Stimulated activated CD8-positive, alpha-beta memory T cell treated with anti-CD3 and anti-CD28 coated beads, Interleukin-12 subunit alpha, Interleukin-12 subunit beta, amount 100 ng/mL, for 4 hours (primary cell): ENCODE data around the gene CDC20B.
"Not testable (repeated sequence)": the region's sequence is repeated elsewhere in the genome, so short reads cannot be mapped to it uniquely, and the experiment has no call there.

Experiments used
- DNase-seq: peaks from one replicate; pipeline ENCODE4 v3.0.0-alpha.2; 2020; ENCODE audit warnings: low read depth

CDC20B gene

DNA sequence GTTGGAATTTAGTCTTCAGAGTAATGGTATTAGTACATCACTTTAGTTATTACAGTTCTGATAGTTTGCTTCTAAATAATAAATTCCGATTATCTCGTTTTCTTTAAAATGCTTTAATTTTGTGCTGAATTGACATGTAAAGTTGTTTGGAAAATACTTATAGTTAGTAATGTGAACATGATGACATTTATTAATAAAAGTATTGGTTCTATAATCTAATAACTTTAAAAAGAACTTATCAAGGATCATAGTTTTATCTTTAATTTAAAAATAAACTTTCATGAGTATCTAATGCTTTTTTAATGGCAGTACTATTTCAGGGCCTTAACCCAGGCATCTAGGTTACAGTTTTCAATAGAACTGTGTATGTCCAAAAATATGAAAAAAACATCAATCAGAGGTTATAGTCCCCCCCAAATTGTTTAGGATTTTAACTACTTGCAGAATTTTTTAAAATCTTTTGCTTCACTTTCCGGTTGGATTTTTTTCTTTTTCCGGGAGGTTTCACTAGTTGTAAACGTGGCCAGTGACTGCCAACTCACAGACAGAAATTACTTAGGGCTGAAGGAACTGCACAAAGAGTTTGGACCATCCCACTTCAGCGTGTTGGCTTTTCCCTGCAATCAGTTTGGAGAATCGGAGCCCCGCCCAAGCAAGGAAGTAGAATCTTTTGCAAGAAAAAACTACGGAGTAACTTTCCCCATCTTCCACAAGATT lies 12.3 kb downstream of the CDC20B start:
- no peak for DNase-seq

DNA sequence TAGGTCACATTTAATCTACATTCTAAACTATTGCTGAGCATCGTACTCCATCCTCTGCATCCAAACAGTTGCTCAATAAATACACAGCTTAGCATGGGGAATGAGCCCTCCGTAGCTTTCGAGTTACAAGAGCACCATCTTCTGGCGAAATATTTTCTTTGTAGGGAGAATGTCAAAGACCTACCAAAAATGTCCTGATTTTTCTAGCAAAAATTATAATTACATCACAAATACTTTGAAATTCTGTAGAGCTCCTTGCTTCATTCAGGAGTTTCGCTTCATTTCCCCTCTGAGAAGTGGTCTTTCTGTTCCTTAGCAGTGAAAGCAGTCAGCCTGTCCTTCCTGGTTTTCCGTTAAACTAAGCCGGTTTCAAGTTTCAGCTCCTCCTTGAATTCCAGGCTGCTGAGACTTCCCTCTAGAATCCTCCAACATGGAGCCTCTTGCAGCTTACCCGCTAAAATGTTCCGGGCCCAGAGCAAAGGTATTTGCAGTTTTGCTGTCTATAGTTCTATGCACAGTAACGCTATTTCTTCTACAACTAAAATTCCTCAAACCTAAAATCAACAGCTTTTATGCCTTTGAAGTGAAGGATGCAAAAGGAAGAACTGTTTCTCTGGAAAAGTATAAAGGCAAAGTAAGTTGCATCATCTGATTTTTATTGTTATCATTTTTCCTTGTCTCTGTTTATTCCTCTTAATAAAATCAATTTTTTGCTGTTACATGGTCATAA lies 13.0 kb downstream of the CDC20B start, which contains the start of gene GPX8:
TSS of gene GPX8 (plus strand) at position 409 of the 730 bp plus-strand sequence. CDS start at position 431, 22 bp downstream.
- DNase-seq, result no peak

DNA sequence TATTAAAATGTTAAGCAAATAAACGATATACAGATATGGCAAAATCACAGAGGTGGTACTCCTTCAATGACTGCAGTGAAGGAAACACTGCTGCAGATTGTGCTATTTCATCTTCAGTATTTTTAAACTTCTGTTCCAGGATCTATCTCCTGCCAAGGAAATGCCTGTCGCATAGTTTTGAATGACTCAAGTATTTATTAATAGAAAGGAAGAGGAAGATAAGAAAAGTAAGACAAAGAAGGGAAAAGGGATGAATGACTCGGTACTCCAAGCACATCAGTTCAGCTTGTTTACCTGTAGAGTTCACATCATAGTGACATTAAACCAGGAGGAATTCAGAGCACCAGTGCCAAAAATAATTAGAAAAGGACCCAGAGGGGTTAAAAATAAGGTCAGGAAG lies 18.1 kb downstream of the CDC20B start:
- DNase-seq, result no peak

DNA sequence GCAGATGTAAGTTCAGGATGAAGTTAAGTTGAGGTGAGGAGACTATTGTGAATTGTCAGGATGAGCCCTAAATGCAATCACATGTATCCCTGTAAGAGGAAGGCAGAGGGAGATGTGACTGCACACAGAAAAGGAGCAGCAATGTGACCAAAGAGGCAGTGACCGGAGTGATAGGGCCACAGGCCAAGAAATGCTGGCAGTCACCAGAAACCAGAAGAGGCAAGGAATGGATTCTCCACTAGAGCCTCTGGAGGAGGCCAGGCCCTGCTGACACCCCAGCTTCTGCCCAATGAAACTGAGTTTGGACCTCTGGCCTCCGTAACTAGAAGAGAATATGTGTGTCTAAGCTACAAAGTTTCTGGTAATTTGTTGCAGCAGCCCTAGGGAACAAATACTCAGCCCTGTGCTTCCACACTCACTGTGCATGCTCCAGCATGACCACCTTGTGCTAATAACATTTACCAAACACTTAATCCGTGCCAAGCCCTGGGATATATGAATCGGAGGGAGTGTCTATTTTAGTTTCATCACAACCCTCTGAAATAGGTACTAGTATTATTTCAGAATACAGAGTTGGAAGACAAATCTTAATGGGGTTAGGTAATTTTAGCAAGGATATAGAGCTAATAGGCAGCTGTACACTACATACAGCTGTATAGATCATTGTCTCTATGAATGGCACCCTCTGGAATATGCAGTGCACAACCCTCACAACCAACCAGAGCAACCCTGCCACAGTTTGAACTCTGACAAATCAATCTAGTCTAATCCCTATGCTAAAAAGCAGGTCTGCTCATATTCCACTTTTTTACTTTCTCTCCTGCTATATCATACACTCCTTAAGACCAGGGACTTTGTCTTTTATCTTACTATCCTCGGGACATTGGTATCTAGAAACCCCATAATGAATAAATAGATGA lies 20.8 kb downstream of the CDC20B start:
- DNase-seq, result no peak

DNA sequence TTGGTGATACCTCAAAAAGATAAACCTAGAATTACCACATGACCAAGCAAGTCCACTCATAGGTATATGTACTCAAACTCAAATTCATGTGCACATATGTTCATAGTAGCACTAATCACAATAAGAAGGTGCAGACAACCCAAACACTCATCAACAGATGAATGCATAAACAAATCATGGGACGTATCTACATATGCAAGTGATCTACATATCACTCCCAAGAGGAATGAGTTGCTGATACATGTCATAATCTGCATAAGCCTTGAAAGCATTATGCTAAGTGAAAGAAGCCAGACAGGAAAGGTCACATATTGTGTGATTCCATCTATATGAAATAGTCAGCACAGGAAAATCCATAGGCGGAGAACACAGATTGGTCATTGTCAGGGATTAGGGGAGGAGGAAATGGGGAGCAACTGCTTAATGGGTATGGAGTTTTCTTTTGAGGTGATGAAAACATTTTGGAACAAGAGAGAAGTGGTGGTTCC lies 23.6 kb downstream of the CDC20B start:
- no peak for DNase-seq

DNA sequence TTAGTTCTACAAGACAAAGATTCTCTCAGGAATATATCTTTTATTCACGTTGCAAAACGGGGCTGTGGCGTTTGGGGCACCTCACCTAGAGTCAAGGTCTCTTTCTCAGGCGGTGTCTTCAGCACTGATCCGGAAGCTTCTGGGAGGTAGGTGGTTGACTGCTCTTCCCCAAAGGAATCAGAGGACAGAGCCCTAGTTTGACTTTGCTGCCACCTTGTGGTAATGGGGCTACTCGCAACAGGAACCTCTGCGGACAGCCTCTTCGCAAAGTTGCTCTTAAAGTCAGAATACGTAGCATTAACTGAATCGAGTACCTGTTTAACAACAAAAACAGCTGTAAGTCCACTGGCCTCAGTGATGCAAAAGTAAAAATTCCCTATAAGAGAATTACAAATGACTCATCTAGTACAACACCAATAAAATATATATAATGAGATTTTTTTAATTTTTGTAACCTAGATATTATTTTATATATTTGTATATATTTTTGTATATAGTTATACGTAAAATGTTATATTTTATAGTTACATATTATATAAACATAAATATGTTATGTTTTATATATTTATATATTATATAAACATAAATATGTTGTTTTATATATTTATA lies 26.3 kb downstream of the CDC20B start:
- DNase-seq, result peak; percentile 68

DNA sequence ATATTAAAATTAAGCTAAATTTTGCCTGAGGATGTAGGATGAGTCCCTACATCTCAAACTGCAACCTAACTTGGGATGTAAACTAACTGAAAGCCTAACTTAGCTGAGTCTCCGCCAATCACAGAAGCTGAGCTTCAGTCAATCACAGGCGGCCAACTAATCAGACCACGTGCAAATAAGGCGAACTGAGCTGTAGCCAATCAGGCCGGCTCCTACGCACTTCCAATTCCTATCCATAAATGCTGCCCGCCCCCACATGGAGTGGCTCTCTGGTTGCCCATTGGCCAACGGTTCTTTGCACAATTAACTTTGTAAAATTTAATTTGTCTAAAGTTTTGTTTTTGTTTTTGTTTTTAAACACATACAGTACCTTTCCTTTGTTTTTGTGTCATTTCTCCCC lies 26.9 kb downstream of the CDC20B start:
- no peak for DNase-seq

DNA sequence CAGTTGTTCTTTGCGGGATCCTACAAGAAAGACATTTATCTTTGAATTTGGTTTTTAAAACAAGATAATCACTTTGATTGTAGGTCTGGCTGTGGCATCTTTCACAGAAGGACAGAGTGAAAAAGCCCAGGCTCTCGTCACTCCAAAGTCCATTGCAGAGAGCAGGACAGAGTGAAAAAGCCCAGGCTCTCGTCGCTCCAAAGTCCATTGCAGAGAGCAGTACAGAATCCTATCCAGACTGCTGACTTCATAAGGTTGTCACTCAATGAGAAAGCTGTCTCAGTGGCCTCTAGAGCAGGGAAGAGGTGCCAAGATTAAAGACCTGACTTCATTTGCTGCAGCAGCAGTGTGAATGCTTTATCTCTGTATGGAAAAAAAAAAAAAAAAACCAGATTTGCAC lies 29.4 kb downstream of the CDC20B start:
- DNase-seq, result no peak

DNA sequence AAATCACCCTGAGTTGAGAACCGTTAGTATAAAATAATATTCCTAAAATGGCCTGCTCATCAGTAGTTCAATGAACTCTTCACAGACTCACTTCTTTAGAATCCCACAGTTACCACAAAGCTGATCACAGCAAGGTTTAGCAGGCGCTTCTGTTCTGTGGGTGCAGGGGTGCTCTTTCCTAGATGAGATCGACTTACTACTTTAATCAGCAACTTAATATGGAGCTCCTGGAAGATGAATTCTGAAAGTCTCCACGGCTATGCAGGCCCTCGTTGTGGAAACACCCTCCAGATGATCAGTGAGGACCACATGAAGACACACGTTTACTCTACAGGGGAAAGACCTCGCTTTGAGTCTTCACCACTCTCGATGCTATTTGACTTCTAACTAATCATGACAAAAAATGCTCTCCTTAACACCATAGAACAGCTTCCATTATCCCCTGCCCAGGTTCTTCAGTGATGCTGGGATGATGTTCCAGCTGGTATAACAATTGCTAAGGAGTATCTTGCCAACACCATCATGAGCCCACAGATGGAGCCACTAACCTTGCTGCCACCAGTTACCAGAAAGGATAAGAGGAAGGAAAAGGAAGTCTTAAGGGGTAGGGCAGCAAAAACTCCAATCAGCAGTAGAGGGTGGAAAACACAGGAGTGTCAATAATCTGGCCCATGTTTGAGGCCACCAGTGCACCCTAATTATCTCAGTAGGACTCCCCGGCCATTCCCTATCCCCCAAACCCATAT lies 30.9 kb downstream of the CDC20B start:
- no peak for DNase-seq

DNA sequence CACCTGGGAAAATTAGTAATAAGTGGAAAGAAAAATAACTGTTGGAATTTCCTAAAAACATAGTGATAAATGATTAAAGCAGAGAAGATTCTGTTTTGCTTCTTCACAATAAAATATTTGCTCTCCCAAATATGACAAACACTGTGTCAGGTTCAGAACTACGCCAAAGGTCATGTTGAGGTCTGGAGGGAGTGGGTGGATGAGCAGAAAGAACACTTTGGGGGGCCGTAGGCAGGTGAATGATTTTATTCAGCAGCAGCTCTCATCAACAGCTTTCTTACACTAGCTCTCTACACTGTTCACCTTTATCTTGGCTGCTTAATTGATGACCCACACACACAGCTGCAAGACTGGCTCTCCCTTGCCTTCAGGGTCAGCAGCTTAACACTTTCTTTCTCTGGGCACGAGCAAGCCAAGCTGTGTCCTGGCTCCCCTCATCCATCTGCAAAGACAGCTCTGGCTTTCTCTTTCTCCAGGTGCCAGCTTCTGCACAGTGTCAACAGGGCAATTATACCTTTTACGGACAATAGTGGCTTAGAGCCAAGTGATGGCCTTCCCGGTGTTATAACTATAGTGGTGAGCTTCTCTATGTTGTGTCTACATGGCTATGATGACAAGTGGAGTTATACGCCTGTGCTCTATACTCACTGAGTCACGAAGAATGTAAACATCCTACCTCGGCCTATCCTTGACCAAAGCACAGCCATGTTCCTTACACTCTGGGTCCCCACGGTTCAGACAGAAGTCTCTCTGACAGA lies 31.9 kb downstream of the CDC20B start:
- DNase-seq, result no peak

DNA sequence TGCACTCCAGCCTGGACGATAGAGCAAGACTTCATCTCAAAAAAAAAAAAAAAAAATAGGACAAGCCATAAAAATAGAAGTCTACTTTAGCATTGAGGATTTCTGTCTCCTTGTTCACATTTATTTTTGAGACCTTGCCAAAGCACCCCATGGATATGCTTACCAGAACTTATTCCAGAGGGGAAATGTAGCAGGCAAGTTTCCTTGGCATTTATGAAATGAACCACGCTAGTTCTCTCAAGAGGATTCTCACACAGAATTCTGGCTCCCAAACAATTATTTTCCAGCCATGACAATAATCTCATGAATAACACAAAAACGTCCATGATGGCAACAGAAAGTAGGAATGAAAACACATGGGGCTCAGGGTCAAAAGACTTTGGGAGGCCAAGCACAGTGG lies 36.5 kb downstream of the CDC20B start:
- DNase-seq, result no peak

DNA sequence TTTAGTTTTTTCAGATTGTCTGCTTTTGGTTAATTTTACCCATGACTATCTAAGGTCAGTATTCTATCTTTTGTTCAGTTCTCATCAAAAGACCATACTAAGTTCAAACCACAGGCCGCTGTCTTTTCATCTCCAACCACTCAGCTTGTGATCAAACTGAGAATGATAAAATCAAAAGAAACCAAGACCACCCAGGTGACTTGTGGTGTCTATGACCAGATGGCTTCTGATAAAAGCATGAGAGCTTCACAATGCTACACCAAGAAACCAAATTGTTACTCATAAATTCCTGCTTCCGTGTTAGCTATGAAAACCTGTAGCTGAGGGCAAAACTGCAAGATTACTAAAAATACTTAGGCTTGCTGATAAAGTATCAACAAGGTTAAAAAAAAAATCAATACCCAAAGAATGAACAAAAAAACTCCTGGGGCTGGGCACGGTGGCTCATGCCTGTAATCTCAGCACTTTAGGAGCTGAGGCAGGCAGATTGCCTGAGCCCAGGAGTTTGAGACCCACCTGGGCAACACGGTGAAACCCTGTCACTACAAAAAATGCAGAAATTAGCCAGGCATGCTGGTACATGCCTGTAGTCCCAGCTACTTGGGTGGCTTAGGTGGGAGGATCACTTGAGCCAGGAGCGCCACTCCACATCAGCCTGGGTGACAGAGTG lies 38.8 kb downstream of the CDC20B start:
- no peak for DNase-seq

DNA sequence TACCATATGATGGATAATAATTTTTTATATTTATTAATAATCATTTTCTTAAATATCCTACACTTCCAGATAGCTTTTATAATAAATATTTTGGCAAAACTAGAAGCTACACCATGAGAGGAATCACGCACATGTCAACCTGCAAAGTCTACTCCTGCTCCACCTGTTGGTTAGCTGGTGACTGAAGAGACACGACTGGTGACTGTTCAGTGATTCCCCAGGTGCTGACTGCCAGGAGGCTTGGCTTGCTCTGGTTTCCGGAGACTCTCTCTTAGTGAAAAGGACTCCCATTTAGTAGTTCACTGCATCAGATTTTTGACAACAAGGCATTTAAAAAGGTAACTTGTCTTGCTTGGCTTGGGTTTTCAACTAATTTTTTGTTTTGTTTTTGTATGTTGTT lies 49.6 kb downstream of the CDC20B start:
- DNase-seq, result no peak

DNA sequence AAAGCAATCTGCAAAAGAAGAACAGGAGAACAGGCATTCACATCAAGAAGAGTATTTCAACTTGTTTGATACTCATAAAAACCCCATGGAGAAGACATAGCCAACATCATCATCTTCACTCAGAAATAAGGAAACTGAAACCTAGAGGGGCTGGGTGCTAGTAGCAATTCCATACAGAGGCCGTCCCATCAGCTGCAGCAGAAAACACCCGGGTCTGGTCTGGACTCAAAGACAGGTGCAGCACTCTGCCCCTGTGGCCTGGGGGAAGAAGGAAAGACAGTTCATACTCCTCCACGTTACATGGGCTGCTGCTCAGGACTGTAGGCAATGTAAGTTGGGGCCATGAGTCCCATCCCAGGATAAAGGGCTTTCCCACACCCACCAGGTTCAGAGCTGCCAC lies 58.9 kb downstream of the CDC20B start:
- no peak for DNase-seq

DNA sequence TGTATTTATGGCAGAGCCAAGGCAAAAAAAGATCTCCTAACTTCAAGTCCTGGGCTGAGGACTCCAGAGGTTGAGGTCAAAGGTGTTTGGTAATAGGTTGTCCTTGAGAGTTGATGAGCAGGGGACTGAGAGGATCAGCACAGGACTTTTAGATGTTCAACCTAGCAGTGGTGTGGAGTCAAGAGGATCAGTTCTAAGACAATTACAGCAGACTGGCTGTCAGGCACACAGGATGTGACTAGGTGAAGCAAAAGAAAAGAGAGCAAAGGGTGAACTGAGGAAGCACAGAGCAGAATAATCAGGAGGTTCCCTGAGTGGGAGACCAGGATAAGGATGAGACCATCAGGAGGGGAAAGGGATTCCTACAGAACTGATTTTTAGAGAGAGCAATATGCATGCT lies 59.6 kb downstream of the CDC20B start:
- DNase-seq, result no peak

DNA sequence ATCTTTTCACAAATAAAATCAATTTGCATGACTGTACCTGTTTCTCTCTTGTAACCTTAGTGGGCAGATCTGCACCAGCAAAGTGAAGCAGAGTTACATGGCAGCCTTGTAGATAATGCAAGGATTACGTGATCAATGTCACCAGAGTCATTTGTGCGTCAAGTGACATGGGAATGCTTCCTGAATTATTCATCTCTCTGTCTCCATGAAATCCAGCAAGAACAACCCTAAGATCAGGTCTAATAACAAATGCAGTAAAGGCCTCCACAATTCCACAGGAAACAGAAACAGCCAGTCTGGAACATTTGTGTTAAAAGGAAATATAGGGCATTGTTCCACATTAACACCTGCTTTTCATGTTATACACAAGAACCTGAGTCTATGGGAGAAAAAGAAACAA lies 62.8 kb downstream of the CDC20B start:
- DNase-seq, result no peak

DNA sequence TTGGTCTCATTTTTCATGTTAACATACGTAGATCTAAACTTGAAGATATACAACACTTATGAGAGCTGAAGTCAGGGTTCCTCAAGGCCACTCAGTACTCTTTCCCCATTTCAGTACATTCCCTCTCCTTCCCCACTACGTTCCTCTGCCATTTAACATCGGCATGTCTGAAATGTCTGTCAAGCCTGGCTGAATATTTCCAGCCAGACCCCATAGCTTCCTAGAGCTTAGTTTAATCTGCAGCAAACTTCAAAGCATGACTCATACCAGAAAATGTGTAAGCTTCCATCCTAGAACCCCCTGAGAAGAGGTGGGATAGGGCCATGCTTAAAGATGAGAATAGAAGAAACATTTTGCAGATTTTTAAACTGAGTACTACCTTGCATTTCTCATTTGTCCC lies 64.3 kb downstream of the CDC20B start:
- no peak for DNase-seq

DNA sequence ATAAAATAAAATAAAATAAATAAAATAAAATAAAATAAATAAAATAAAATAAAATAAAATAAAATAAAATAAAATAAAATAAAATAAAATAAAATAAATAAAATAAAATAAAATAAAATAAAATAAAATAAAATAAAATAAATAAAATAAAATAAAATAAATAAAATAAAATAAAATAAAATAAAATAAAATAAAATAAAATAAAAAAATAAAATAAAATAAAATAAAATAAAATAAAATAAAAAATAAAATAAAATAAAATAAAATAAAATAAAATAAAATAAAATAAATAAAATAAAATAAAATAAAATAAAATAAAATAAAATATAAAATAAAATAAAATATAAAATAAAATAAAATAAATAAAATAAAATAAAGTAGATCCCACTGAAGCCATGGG lies 67.0 kb downstream of the CDC20B start:
- not testable (repeated sequence) for DNase-seq

DNA sequence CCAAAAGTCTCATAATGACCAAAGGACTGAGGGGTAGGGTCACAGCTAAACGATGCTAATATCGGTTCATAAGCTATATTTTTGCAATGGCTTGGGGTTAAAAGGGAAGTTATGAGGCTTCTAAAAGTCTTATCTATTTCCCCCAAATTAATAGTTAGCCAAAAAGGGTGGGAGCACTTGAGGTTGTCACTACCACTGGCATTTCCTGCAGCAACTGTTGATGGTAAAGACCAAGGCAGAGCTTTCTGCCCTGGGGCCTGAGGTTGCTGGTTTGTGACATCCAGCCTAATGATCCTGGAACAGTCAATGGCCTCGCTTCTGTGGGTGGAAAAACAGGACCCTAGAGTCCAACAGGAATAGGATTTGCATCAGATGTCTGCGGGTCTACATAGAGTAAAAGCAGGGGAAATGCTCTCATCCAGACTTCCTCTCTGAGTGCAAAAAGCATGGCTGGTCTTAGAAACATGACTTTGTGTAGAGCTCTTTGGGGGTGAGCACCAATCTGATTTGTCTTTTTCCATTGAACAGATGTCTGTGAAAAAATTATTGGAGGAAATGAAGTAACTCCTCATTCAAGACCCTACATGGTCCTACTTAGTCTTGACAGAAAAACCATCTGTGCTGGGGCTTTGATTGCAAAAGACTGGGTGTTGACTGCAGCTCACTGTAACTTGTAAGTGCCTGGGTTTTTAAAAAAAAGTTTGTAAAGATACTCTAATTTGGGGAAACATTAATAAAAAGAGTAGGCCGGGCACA lies 67.9 kb downstream of the CDC20B start:
- DNase-seq, result no peak
